ENCODE data around the gene HOOK2. TPM values are rescaled to one million over a fixed set of nuclear protein-coding genes. Genes with fewer than 3 reads are reported as not detected.

HOOK2 gene, protein sequence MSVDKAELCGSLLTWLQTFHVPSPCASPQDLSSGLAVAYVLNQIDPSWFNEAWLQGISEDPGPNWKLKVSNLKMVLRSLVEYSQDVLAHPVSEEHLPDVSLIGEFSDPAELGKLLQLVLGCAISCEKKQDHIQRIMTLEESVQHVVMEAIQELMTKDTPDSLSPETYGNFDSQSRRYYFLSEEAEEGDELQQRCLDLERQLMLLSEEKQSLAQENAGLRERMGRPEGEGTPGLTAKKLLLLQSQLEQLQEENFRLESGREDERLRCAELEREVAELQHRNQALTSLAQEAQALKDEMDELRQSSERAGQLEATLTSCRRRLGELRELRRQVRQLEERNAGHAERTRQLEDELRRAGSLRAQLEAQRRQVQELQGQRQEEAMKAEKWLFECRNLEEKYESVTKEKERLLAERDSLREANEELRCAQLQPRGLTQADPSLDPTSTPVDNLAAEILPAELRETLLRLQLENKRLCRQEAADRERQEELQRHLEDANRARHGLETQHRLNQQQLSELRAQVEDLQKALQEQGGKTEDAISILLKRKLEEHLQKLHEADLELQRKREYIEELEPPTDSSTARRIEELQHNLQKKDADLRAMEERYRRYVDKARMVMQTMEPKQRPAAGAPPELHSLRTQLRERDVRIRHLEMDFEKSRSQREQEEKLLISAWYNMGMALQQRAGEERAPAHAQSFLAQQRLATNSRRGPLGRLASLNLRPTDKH
- polyA plus RNA-seq (2012; rRNA removed), result 23.9 and 33.0 TPM in 2 replicates
- polyA plus RNA-seq (2012; cell fraction: cytosol; rRNA removed), result 11.7 and 19.1 TPM in 2 replicates
- polyA plus RNA-seq (2012; cell fraction: nucleus; rRNA removed), result 154 and 162 TPM in 2 replicates

DNA sequence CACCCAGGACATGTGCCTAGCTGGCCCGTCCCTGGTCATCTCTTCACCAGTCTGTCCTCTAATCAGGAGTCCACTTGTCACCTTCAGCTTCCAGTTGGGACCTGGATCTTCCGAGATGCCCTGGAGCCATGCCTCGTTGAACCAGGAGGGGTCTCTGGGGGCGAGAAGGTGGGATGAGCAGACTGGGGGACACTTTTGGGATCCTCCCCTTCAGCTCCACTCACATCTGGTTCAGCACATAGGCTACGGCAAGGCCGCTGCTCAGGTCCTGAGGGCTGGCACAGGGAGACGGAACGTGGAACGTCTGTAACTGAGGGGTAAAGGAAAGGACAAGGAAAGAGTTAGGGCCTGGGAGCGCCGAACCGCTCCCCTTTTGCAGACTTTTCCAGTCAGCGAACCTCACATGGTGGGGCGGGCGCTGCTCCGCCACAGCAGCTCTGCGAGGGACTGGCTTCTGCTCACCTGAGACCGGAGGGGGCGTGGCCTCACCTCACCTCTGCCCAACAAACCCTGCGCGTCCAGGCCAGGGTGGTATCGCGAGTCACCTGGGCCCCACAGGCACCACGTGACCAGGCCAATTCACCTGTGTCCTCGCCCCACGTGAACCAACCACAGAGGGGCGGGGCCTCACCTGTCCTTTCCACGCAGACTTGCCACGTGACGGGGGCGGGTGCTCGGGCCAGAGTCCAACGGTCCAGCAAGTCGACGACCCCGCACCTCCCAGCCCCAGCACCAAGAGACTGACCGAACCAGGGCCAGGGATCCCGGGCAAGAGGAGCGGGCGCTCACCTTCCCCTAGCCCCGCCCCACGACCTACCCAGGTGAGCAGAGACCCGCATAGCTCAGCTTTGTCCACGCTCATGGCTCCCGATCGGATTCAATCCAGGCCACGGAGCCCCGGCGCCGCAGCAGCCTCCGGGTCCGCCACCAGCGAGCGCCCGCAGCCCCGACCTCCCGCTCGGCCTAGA lies at the start of gene HOOK2:
TSS of gene HOOK2 (minus strand) at position 965 of the 968 bp plus-strand sequence. CDS start at position 862, 103 bp downstream.
- Histone ChIP-seq H3K27ac (ENCODE audit: low read depth in 2 of 2, low read length in 1 of 2) (peak within 1 kb of the TSS in 1 of 2 experiments; percentile 73; a peak in 1 of 4 replicates), H2AFZ (ENCODE audit: low read depth) (peak within 1 kb of the TSS; percentile 79), H3K4me3 (ENCODE audit: low read depth in 2 of 2, low read length in 1 of 2) (peak within 1 kb of the TSS; percentile 73 to 75), H3K9ac (peak within 1 kb of the TSS; percentile 70), H3K4me1 (ENCODE audit: control insufficient read depth in 1 of 2, insufficient read depth in 2 of 2, low read depth in 1 of 2, low read length in 1 of 2) (peaks cover 19 to 50% of the 10 kb centered on the region in 2 experiments; a peak in 3 of 4 replicates), H3K36me3 (replicated peaks in 1 of 2; ENCODE audit: control insufficient read depth in 1 of 2, insufficient read depth in 2 of 2, low read length in 1 of 2) (no peaks in the 10 kb centered on the region), H3K27me3 (ENCODE audit: insufficient read depth) (no peaks in the 10 kb centered on the region), H3K9me3 (no peaks in the 10 kb centered on the region), H4K20me1 (ENCODE audit: insufficient read depth) (no peaks in the 10 kb centered on the region), H3F3A (replicated peaks; ENCODE audit: insufficient read depth) (peaks cover 25% of the 10 kb centered on the region), H3K9me2 (no peaks in the 10 kb centered on the region), H3K4me2 (peak within 1 kb of the TSS; percentile 96), H3K79me2 (ENCODE audit: insufficient read depth) (no peaks in the 10 kb centered on the region)
- no peak for TF ChIP-seq FOXM1 (IDR thresholded peaks at IDR 0.05; ENCODE audit: low read depth)
- TF ChIP-seq MAX (IDR thresholded peaks at IDR 0.05; ENCODE audit: low read depth), result 0 out of 2 replicates have a peak, but pooled peaks have one; percentile 13
- TF ChIP-seq RAD21 (IDR thresholded peaks at IDR 0.05; ENCODE audit: low read length), result no peak
- TF ChIP-seq NFIC (IDR thresholded peaks at IDR 0.05; ENCODE audit: borderline replicate concordance), result no peak
- no peak for TF ChIP-seq YY1 (IDR thresholded peaks at IDR 0.05; ENCODE audit: low read depth)
- no peak for TF ChIP-seq RCOR1 (IDR thresholded peaks at IDR 0.05; ENCODE audit: low read length)
- TF ChIP-seq TEAD4 (IDR thresholded peaks at IDR 0.05; ENCODE audit: borderline replicate concordance, insufficient read depth), result no peak
- TF ChIP-seq JUND (IDR thresholded peaks at IDR 0.05), result no peak
- TF ChIP-seq FOSL2 (IDR thresholded peaks at IDR 0.05; ENCODE audit: borderline replicate concordance, low read depth), result no peak
- no peak for TF ChIP-seq SMC3 (IDR thresholded peaks at IDR 0.05; ENCODE audit: low read depth, low read length)
- TF ChIP-seq USF1 (IDR thresholded peaks at IDR 0.05; ENCODE audit: borderline replicate concordance, low read depth), result peak; percentile 75; the same call in 1 of the 2 replicates
- no peak for TF ChIP-seq EP300 (IDR thresholded peaks at IDR 0.05; ENCODE audit: borderline replicate concordance in 1 of 2, low read depth in 1 of 2, low read length in 1 of 2)
- TF ChIP-seq POLR2AphosphoS5 (IDR thresholded peaks at IDR 0.05; ENCODE audit: low read depth, low read length), result no peak
- TF ChIP-seq TCF12 (IDR thresholded peaks at IDR 0.05), result no peak
- no peak for TF ChIP-seq IRF3 (IDR thresholded peaks at IDR 0.05; ENCODE audit: low read depth, low read length)
- 46% methylated on average over 27 of the region's 58 CpGs for WGBS (ENCODE audit: low lambda C conversion rate)
- ChIA-PET POLR2A (interaction anchor here (0.7 kb wide), 1 partner anchor 17 kb away, joined by 3 read pairs; no protein-coding TSS in a partner anchor), CTCF (interaction anchor here (1.0 to 12.1 kb wide), 8 partner anchors 12 to 73 kb away, joined by 3 to 447 read pairs (median 10); partner anchors contain the start of genes JUNB, PRDX2 and THSD8)
- DNase-seq, result no peak

Data from SK-N-SH (cell line).